Activated CD4-positive, alpha-beta T cell treated with anti-CD3 and anti-CD28 coated beads, Interleukin-2, amount 50 U/mL, for 16 hours (primary cell): ENCODE measurements around the gene FAHD2A.
"Not testable (repeated sequence)": the region's sequence is repeated elsewhere in the genome, so short reads cannot be mapped to it uniquely, and the experiment has no call there.

Experiments
- DNase-seq: peaks from one replicate; pipeline ENCODE4 v3.0.0-alpha.2; 2020

Gene FAHD2A

DNA sequence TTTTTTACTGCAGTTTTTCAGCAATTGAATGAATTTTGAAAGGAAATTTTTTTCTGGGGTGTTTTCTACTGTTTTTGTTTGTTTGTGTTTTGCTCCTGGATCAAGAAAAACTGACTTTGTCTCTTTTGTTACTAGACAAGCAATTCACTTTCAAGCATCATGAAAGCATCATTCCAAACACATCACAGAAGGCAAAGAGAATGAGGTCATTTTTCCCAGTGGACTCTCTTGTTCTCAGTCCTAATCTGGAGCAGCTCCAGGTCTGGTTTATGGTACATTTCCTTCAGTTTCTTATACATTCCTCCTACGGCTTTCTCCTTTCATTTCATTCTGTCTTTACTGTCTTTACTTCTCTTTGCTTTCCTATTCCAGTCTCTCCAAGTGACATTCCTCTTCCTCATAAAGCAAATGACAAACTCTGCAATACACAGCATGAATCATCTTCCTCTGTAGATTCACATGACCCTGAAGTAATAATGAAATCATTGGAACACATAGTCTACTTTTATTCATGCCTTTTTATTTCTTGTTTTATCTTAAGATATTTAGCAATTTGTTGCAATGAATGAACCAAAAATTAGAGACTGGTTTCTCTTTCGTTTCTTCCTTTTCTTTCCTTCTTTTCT, 40.1 kb downstream of the FAHD2A start:
- not testable (repeated sequence) for DNase-seq

DNA sequence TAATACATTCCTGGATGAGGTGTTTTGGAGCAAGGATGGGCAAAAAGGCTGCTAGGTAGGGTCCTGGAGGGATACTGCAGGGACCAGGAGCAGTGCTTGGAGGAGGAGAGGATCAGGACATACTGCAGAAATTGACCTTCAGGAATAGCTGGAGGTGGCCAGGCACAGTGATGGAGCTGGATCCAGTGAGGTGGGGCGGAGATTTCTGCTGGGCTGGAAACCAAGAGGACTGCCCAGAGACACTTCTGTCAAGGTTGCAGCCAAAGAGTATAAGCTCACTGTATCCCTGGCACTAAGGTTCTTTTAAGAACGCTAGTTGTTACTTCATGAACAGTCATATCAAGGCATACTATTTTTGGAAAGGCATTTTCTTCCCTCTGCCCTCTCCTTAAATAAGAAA, 42.8 kb downstream of the FAHD2A start:
- not testable (repeated sequence) for DNase-seq

DNA sequence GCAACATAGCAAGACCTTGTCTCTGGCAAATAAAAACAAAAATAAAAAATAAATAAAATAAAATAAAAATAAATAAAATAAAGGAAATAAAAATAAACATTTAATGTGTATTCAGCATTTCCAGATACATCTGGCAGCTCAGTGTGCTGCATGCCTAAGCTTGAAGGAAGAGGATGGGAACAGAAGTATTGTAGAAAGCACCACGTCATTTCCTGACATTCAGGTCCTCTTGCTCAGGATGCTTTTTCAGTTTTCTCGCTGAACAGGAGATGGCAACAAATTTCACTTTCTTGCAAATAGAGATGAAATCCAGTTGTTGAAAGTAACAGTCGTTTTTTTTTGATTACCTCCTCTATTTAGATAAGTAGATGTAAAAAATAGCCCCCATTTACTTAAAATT, 60.8 kb downstream of the FAHD2A start:
- DNase-seq = not testable (repeated sequence)
